HPDE6-E6E7 (cell line): Measurements from ENCODE around the gene HES7.

Source experiments
- DNase-seq: peaks from one replicate; pipeline ENCODE4 v3.0.0; 2011; ENCODE audit warnings: missing footprints; ENCODE audit errors: extremely low spot score

Gene HES7

GRCh38 chr17:8143581-8144400 lies 19.9 kb upstream of the HES7 start:
- no peak for DNase-seq

GRCh38 chr17:8142887-8143580 lies 19.1 kb upstream of the HES7 start:
- no peak for DNase-seq

GRCh38 chr17:8142158-8142886 lies 18.4 kb upstream of the HES7 start:
- no peak for DNase-seq

- DNase-seq = no peak
Measured at GRCh38 chr17:8141741-8142140, 17.8 kb upstream of the HES7 start.

GRCh38 chr17:8141045-8141444 lies 17.1 kb upstream of the HES7 start:
- DNase-seq = no peak

GRCh38 chr17:8140065-8141029 lies 16.4 kb upstream of the HES7 start:
- no peak for DNase-seq

- no peak for DNase-seq
Measured at GRCh38 chr17:8138672-8139371, 14.9 kb upstream of the HES7 start.

- no peak for DNase-seq
Measured at GRCh38 chr17:8138374-8138671, 14.4 kb upstream of the HES7 start.

GRCh38 chr17:8137645-8138373 lies 13.9 kb upstream of the HES7 start:
- no peak for DNase-seq

GRCh38 chr17:8133941-8134340 lies 10.0 kb upstream of the HES7 start:
- DNase-seq = no peak

GRCh38 chr17:8133399-8133798 lies 9.5 kb upstream of the HES7 start:
- no peak for DNase-seq

- DNase-seq = no peak
Measured at GRCh38 chr17:8131844-8132441, 8.0 kb upstream of the HES7 start.

- DNase-seq = no peak
Measured at GRCh38 chr17:8128125-8128784, 4.3 kb upstream of the HES7 start.

GRCh38 chr17:8126491-8127066 lies 2.7 kb upstream of the HES7 start:
- no peak for DNase-seq

- no peak for DNase-seq
Measured at GRCh38 chr17:8125947-8126490, 2.1 kb upstream of the HES7 start.

GRCh38 chr17:8125154-8125946 lies 1.4 kb upstream of the HES7 start:
- no peak for DNase-seq

- no peak for DNase-seq
Measured at GRCh38 chr17:8124350-8125153, 646 bp upstream of the HES7 start.
